Mammary epithelial cell (primary cell): ENCODE measurements around the gene AP1S3.

Experiments used
- CTCF ChIP-seq, 2 donors: IDR thresholded peaks in 1 of 2; conservative IDR thresholded peaks in 1 of 2; 2 replicates each; pipeline ENCODE4 v1.5.1; 2011 to 2012; ENCODE audit warnings: inconsistent platforms in 2 of 2, low read length in 2 of 2, mild to moderate bottlenecking in 2 of 2, control low read depth in 1 of 2, low read depth in 1 of 2; ENCODE audit not compliant: insufficient read depth in 1 of 2; ENCODE audit errors: extremely low read depth in 1 of 2
- EZH2 ChIP-seq: IDR thresholded peaks from 2 replicates; pipeline ENCODE4 v1.6.1; 2012; ENCODE audit warnings: low read length, inconsistent platforms, borderline replicate concordance

GRCh38 chr2:223801736-223802135 lies 35.6 kb downstream of the AP1S3 start:
- no peak for TF ChIP-seq CTCF (conservative IDR thresholded peaks at IDR 0.05 in 1 of 2, IDR thresholded peaks at IDR 0.05 in 1 of 2; ENCODE audit: extremely low read depth in 1 of 2, insufficient read depth in 1 of 2, low read depth in 1 of 2, low read length in 2 of 2)
- no peak for TF ChIP-seq EZH2
